Measurements from ENCODE around the gene ASB1.

The ASB1 gene

DNA sequence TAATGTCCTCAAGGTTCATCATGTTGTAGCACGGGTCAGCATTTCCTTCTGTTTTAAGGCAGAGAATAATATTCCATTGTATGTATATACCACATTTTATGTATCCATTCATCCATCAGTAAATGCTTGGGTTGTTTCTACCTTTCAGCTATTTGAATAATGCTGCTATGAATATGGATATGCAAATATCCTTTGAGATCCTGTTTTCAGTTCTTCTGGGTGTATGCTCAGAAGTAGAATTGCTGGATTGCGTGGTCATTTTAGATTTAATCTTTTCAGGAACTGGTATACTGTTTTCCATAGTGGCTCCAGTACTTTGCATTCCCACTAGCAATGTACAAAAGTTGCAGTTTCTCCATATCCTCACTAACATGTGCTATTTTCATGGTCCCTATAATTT, 13.4 kb upstream of the ASB1 start:
- H2BK15ac ChIP-seq (ENCODE audit: low read length), result no peak overlapping the region
- H3K79me1 ChIP-seq (ENCODE audit: low read depth, low read length), result no peaks in the 10 kb centered on the region
- H3K9ac ChIP-seq (ENCODE audit: low read depth, low read length, poor library complexity), result no peak overlapping the region
- H2BK5ac ChIP-seq (ENCODE audit: low read length), result no peak overlapping the region
- H3K18ac ChIP-seq (ENCODE audit: low read length), result no peak overlapping the region
- H3K9me3 ChIP-seq (replicated peaks in 1 of 2; ENCODE audit: control insufficient read depth in 2 of 2, insufficient read depth in 1 of 2, low read depth in 1 of 2, low read length in 2 of 2), result peaks cover 0 to 2% of the 10 kb centered on the region in 2 donors
- no peak overlapping the region for H3K27ac ChIP-seq (replicated peaks; ENCODE audit: low read length)
- H3K23ac ChIP-seq (ENCODE audit: low read depth, low read length, poor library complexity), result no peak overlapping the region
- H3K4me1 ChIP-seq (ENCODE audit: control insufficient read depth in 2 of 2, insufficient read depth in 1 of 2, low read depth in 1 of 2, low read length in 2 of 2), result peaks cover 0 to 4% of the 10 kb centered on the region in 2 donors
- no peaks in the 10 kb centered on the region for H3K36me3 ChIP-seq (replicated peaks in 1 of 2; ENCODE audit: control insufficient read depth in 2 of 2, insufficient read depth in 2 of 2, low read length in 2 of 2)
- no peak overlapping the region for H2BK12ac ChIP-seq (ENCODE audit: low read length)
- H2AFZ ChIP-seq (ENCODE audit: low read length), result no peak overlapping the region
- H4K91ac ChIP-seq (ENCODE audit: low read depth, low read length, poor library complexity), result no peak overlapping the region
- no peak overlapping the region for H3K4ac ChIP-seq (ENCODE audit: low read length)
- H2AK5ac ChIP-seq (ENCODE audit: low read depth, low read length), result no peak overlapping the region
- H3K27me3 ChIP-seq (ENCODE audit: control insufficient read depth in 3 of 3, insufficient read depth in 3 of 3, low read depth in 1 of 3, low read length in 3 of 3), result no peaks in the 10 kb centered on the region
- no peak for DNase-seq (ENCODE audit: low spot score)
- WGBS, 2 donors (ENCODE audit: extremely low coverage in 2 of 2, insufficient read length in 2 of 2, insufficient replicate concordance in 1 of 2), result no CpG with 5 or more reads among the region's 2 CpGs
- H4K8ac ChIP-seq (ENCODE audit: low read depth, low read length), result no peak overlapping the region
- H3K4me2 ChIP-seq (ENCODE audit: insufficient read depth, low read length, poor library complexity, severe bottlenecking), result no peak overlapping the region
- no peak overlapping the region for H3K4me3 ChIP-seq (ENCODE audit: low read length in 2 of 2)
- H3K14ac ChIP-seq (ENCODE audit: low read length), result no peak overlapping the region
- H2BK120ac ChIP-seq (ENCODE audit: low read depth, low read length), result no peak overlapping the region

DNA sequence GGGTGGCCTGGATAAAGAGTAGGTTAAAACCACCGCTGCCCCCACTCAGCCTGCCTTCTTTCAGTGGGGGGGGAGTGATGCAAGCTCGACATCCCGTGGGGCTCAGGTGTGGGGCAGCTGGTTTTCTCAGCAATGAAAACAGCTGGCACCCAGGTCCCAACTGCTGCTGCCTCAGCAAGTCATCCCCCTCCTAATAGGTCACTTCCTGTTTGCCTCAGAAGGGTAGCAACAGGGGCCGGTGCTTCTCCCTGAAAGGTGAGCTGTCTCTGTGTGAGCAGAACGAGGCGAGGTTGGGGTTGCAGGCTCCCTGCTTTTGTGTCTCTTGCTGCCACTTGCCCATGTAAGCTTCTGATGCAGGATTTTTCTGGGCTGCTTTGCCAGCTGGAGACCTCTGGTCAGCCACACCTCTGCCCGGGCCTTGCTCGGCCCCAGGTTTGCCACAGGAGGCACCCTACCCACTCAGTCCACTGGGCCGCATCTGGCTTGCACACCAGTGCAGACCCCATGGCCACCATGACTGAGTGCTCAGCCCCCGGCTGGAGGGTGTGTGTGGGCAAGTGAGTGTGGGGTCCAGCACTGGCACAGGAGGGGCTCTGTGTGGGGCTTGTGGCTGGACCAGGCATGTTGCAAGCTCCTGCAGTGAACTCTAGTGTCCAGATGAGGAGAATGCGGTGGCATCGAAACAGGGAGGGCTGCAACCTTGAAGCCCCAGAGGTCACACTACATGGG, 11.5 kb upstream of the ASB1 start:
- Histone ChIP-seq H3K18ac (ENCODE audit: low read length) (no peak overlapping the region), H2AFZ (ENCODE audit: low read length) (peak overlapping the region; percentile 50), H3K4me3 (ENCODE audit: low read length in 2 of 2) (peak overlapping the region in 1 of 2 donors; percentile 28), H2AK5ac (ENCODE audit: low read depth, low read length) (no peak overlapping the region), H3K36me3 (replicated peaks in 1 of 2; ENCODE audit: control insufficient read depth in 2 of 2, insufficient read depth in 2 of 2, low read length in 2 of 2) (no peaks in the 10 kb centered on the region), H3K4ac (ENCODE audit: low read length) (no peak overlapping the region), H3K27me3 (ENCODE audit: control insufficient read depth in 3 of 3, insufficient read depth in 3 of 3, low read depth in 1 of 3, low read length in 3 of 3) (no peaks in the 10 kb centered on the region), H2BK5ac (ENCODE audit: low read length) (no peak overlapping the region), H2BK15ac (ENCODE audit: low read length) (no peak overlapping the region), H2BK12ac (ENCODE audit: low read length) (peak overlapping the region; percentile 34), H3K27ac (replicated peaks; ENCODE audit: low read length) (no peak overlapping the region), H4K8ac (ENCODE audit: low read depth, low read length) (no peak overlapping the region), H3K14ac (ENCODE audit: low read length) (no peak overlapping the region), H3K79me1 (ENCODE audit: low read depth, low read length) (no peaks in the 10 kb centered on the region), H3K9me3 (replicated peaks in 1 of 2; ENCODE audit: control insufficient read depth in 2 of 2, insufficient read depth in 1 of 2, low read depth in 1 of 2, low read length in 2 of 2) (peaks cover 0 to 2% of the 10 kb centered on the region in 2 donors), H2BK120ac (ENCODE audit: low read depth, low read length) (no peak overlapping the region), H3K4me2 (ENCODE audit: insufficient read depth, low read length, poor library complexity, severe bottlenecking) (no peak overlapping the region), H3K23ac (ENCODE audit: low read depth, low read length, poor library complexity) (no peak overlapping the region), H3K4me1 (ENCODE audit: control insufficient read depth in 2 of 2, insufficient read depth in 1 of 2, low read depth in 1 of 2, low read length in 2 of 2) (no peaks in the 10 kb centered on the region), H4K91ac (ENCODE audit: low read depth, low read length, poor library complexity) (no peak overlapping the region), H3K9ac (ENCODE audit: low read depth, low read length, poor library complexity) (no peak overlapping the region)
- no CpG with 5 or more reads among the region's 12 CpGs for WGBS, 2 donors (ENCODE audit: extremely low coverage in 2 of 2, insufficient read length in 2 of 2, insufficient replicate concordance in 1 of 2)
- DNase-seq (ENCODE audit: low spot score), result no peak

DNA sequence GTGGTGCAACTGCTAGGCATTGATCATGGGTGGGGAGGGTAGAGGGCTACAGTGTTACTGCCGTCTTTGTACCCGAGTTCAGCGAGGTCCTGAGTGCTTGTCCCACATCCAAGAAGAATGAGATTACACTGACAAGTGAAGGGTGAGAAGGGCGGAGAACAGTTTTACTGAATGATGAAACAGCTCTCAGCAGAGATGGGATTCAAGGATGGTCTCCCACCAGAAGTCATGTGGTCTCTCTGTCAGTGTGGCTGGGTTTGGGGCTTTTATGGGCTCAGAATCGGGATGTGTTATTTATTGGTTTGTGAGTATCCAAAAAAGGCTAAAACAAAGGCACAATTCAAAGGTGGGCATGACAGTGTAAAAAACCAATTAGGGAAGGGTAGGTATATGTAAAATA, 10.8 kb upstream of the ASB1 start:
- Histone ChIP-seq H2AFZ (ENCODE audit: low read length) (no peak overlapping the region), H3K4me3 (ENCODE audit: low read length in 2 of 2) (no peak overlapping the region), H3K27ac (replicated peaks; ENCODE audit: low read length) (no peak overlapping the region), H3K79me1 (ENCODE audit: low read depth, low read length) (no peaks in the 10 kb centered on the region), H2BK120ac (ENCODE audit: low read depth, low read length) (no peak overlapping the region), H3K4ac (ENCODE audit: low read length) (no peak overlapping the region), H3K14ac (ENCODE audit: low read length) (no peak overlapping the region), H2AK5ac (ENCODE audit: low read depth, low read length) (no peak overlapping the region), H3K23ac (ENCODE audit: low read depth, low read length, poor library complexity) (no peak overlapping the region), H2BK12ac (ENCODE audit: low read length) (no peak overlapping the region), H3K27me3 (ENCODE audit: control insufficient read depth in 3 of 3, insufficient read depth in 3 of 3, low read depth in 1 of 3, low read length in 3 of 3) (no peaks in the 10 kb centered on the region), H4K91ac (ENCODE audit: low read depth, low read length, poor library complexity) (no peak overlapping the region), H3K36me3 (replicated peaks in 1 of 2; ENCODE audit: control insufficient read depth in 2 of 2, insufficient read depth in 2 of 2, low read length in 2 of 2) (no peaks in the 10 kb centered on the region), H3K9me3 (replicated peaks in 1 of 2; ENCODE audit: control insufficient read depth in 2 of 2, insufficient read depth in 1 of 2, low read depth in 1 of 2, low read length in 2 of 2) (peaks cover 0 to 2% of the 10 kb centered on the region in 2 donors), H4K8ac (ENCODE audit: low read depth, low read length) (no peak overlapping the region), H3K9ac (ENCODE audit: low read depth, low read length, poor library complexity) (no peak overlapping the region), H2BK5ac (ENCODE audit: low read length) (no peak overlapping the region), H3K4me2 (ENCODE audit: insufficient read depth, low read length, poor library complexity, severe bottlenecking) (no peak overlapping the region), H2BK15ac (ENCODE audit: low read length) (no peak overlapping the region), H3K4me1 (ENCODE audit: control insufficient read depth in 2 of 2, insufficient read depth in 1 of 2, low read depth in 1 of 2, low read length in 2 of 2) (peaks cover 0 to 5% of the 10 kb centered on the region in 2 donors), H3K18ac (ENCODE audit: low read length) (no peak overlapping the region)
- DNase-seq (ENCODE audit: low spot score), result no peak
- no CpG with 5 or more reads among the region's 5 CpGs for WGBS, 2 donors (ENCODE audit: extremely low coverage in 2 of 2, insufficient read length in 2 of 2, insufficient replicate concordance in 1 of 2)

DNA sequence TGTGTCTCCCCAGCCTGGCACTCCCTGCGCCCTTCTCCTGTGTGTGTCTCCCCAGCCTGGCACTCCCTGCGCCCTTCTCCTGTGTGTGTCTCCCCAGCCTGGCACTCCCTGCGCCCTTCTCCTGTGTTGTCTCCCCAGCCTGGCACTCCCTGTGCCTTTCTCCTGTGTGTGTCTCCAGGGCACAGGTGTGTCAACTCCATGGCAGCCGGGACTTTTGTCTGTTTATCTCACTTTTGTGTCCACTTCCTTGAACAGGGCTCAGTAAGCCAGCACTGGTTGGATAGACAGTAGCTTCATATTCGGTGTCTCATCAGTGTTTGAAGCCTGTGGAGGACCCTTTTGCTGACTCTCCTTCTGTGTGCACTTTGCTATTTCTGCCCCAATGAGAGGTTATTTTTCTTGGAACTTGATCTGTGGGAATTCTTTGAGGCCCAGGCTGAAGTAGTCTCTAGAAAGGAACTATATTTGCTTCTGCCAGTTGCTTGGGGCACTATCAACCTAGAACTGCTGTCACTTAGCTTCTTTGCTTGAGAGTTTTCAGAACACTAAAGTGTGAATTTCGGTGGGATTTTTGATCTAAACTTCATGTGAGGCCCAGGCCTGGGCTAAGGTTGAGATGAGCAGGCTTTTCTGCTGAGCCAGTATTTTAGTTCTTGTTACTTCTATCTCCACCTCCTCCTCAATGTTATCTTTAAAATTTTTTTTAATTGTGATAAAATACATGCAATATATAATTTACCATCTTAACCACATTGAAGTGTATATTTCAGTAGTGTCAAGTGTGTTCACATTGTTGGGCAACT, 8.3 kb upstream of the ASB1 start:
- Histone ChIP-seq H3K18ac (ENCODE audit: low read length) (no peak overlapping the region), H3K27me3 (ENCODE audit: control insufficient read depth in 3 of 3, insufficient read depth in 3 of 3, low read depth in 1 of 3, low read length in 3 of 3) (no peaks in the 10 kb centered on the region), H3K36me3 (replicated peaks in 1 of 2; ENCODE audit: control insufficient read depth in 2 of 2, insufficient read depth in 2 of 2, low read length in 2 of 2) (no peaks in the 10 kb centered on the region), H4K8ac (ENCODE audit: low read depth, low read length) (no peak overlapping the region), H2BK15ac (ENCODE audit: low read length) (no peak overlapping the region), H2AK5ac (ENCODE audit: low read depth, low read length) (no peak overlapping the region), H3K27ac (replicated peaks; ENCODE audit: low read length) (no peak overlapping the region), H2BK5ac (ENCODE audit: low read length) (no peak overlapping the region), H3K4ac (ENCODE audit: low read length) (no peak overlapping the region), H3K9me3 (replicated peaks in 1 of 2; ENCODE audit: control insufficient read depth in 2 of 2, insufficient read depth in 1 of 2, low read depth in 1 of 2, low read length in 2 of 2) (peaks cover 0 to 2% of the 10 kb centered on the region in 2 donors), H3K4me3 (ENCODE audit: low read length in 2 of 2) (no peak overlapping the region), H2BK12ac (ENCODE audit: low read length) (no peak overlapping the region), H4K91ac (ENCODE audit: low read depth, low read length, poor library complexity) (no peak overlapping the region), H3K14ac (ENCODE audit: low read length) (no peak overlapping the region), H2AFZ (ENCODE audit: low read length) (no peak overlapping the region), H3K4me1 (ENCODE audit: control insufficient read depth in 2 of 2, insufficient read depth in 1 of 2, low read depth in 1 of 2, low read length in 2 of 2) (peaks cover 2 to 11% of the 10 kb centered on the region in 2 donors), H3K9ac (ENCODE audit: low read depth, low read length, poor library complexity) (no peak overlapping the region), H3K79me1 (ENCODE audit: low read depth, low read length) (no peaks in the 10 kb centered on the region), H2BK120ac (ENCODE audit: low read depth, low read length) (no peak overlapping the region), H3K4me2 (ENCODE audit: insufficient read depth, low read length, poor library complexity, severe bottlenecking) (no peak overlapping the region), H3K23ac (ENCODE audit: low read depth, low read length, poor library complexity) (no peak overlapping the region)
- WGBS, 2 donors (ENCODE audit: extremely low coverage in 2 of 2, insufficient read length in 2 of 2, insufficient replicate concordance in 1 of 2), result no CpG with 5 or more reads among the region's 6 CpGs
- no peak for DNase-seq (ENCODE audit: low spot score)
